ENCODE measurements around the gene DIP2C. TPM values are rescaled to one million over a fixed set of nuclear protein-coding genes. Genes with fewer than 3 reads are reported as not detected.

Gene DIP2C
- total RNA-seq, 1 donor from 2014 or later: 18.4 TPM

GRCh38 chr10:609868-610545 lies 79.5 kb downstream of the DIP2C start:
- intact Hi-C loops (cut with DNase I): no loop called here
- H3K27ac ChIP-seq: no peak overlapping the region
- no peaks in the 10 kb centered on the region for H3K36me3 ChIP-seq
- TF ChIP-seq CTCF (IDR thresholded peaks at IDR 0.05): no peak
- no peak for TF ChIP-seq POLR2AphosphoS5 (IDR thresholded peaks at IDR 0.05; ENCODE audit: insufficient read depth in 1 of 2, low read depth in 1 of 2)
- no peak for TF ChIP-seq POLR2A (IDR thresholded peaks at IDR 0.05)
- no peaks in the 10 kb centered on the region for H3K27me3 ChIP-seq
- no peak overlapping the region for H3K4me3 ChIP-seq
- H3K4me1 ChIP-seq: peaks cover 55% of the 10 kb centered on the region
- H3K9me3 ChIP-seq: no peaks in the 10 kb centered on the region
- no peak for DNase-seq (ENCODE audit: extremely low spot score in 2 of 2)

- TF ChIP-seq CTCF (IDR thresholded peaks at IDR 0.05) (no peak), POLR2AphosphoS5 (IDR thresholded peaks at IDR 0.05; ENCODE audit: insufficient read depth in 1 of 2, low read depth in 1 of 2) (no peak), POLR2A (IDR thresholded peaks at IDR 0.05) (no peak)
- peaks cover 51% of the 10 kb centered on the region for H3K4me1 ChIP-seq
- DNase-seq (ENCODE audit: extremely low spot score in 2 of 2): no peak
- H3K9me3 ChIP-seq: no peaks in the 10 kb centered on the region
- H3K36me3 ChIP-seq: no peaks in the 10 kb centered on the region
- intact Hi-C loops (cut with DNase I): no loop called here
- no peak overlapping the region for H3K27ac ChIP-seq
- no peak overlapping the region for H3K4me3 ChIP-seq
- no peaks in the 10 kb centered on the region for H3K27me3 ChIP-seq
Observed at GRCh38 chr10:609262-609658, 80.2 kb downstream of the DIP2C start.

- H3K4me1 ChIP-seq: peaks cover 48% of the 10 kb centered on the region
- TF ChIP-seq POLR2AphosphoS5 (IDR thresholded peaks at IDR 0.05; ENCODE audit: insufficient read depth in 1 of 2, low read depth in 1 of 2) (no peak), CTCF (IDR thresholded peaks at IDR 0.05) (no peak), POLR2A (IDR thresholded peaks at IDR 0.05) (no peak)
- no peak overlapping the region for H3K4me3 ChIP-seq
- intact Hi-C loops (cut with DNase I): no loop called here
- H3K9me3 ChIP-seq: no peaks in the 10 kb centered on the region
- no peaks in the 10 kb centered on the region for H3K36me3 ChIP-seq
- DNase-seq (ENCODE audit: extremely low spot score in 2 of 2): no peak
- H3K27ac ChIP-seq: no peak overlapping the region
- no peaks in the 10 kb centered on the region for H3K27me3 ChIP-seq
Observed at GRCh38 chr10:608331-609261, 80.9 kb downstream of the DIP2C start.

- Histone ChIP-seq H3K9me3 (no peaks in the 10 kb centered on the region), H3K27me3 (no peaks in the 10 kb centered on the region), H3K27ac (no peak overlapping the region), H3K4me1 (peaks cover 42% of the 10 kb centered on the region), H3K36me3 (no peaks in the 10 kb centered on the region), H3K4me3 (no peak overlapping the region)
- intact Hi-C loops (cut with DNase I): no loop called here
- TF ChIP-seq POLR2A (IDR thresholded peaks at IDR 0.05) (no peak), POLR2AphosphoS5 (IDR thresholded peaks at IDR 0.05; ENCODE audit: insufficient read depth in 1 of 2, low read depth in 1 of 2) (no peak)
- no peak for DNase-seq (ENCODE audit: extremely low spot score in 2 of 2)
Observed at GRCh38 chr10:607545-608185, 81.8 kb downstream of the DIP2C start.

GRCh38 chr10:606762-607544 lies 82.5 kb downstream of the DIP2C start:
- Histone ChIP-seq H3K9me3 (no peaks in the 10 kb centered on the region), H3K36me3 (no peaks in the 10 kb centered on the region), H3K4me1 (peaks cover 38% of the 10 kb centered on the region), H3K4me3 (no peak overlapping the region), H3K27ac (no peak overlapping the region), H3K27me3 (no peaks in the 10 kb centered on the region)
- TF ChIP-seq POLR2AphosphoS5 (IDR thresholded peaks at IDR 0.05; ENCODE audit: insufficient read depth in 1 of 2, low read depth in 1 of 2) (no peak), POLR2A (IDR thresholded peaks at IDR 0.05) (no peak), CTCF (IDR thresholded peaks at IDR 0.05) (no peak)
- DNase-seq (ENCODE audit: extremely low spot score in 2 of 2): no peak
- intact Hi-C loops (cut with DNase I): no loop called here
